ENCODE data around the gene SCUBE2. TPM values are rescaled to one million over a fixed set of nuclear protein-coding genes. Genes with fewer than 3 reads are reported as not detected.

Gene SCUBE2
- total and polyA plus RNA-seq, 4 donors: 0.14 to 1.4 (median 0.42) TPM; not detected in 1

DNA sequence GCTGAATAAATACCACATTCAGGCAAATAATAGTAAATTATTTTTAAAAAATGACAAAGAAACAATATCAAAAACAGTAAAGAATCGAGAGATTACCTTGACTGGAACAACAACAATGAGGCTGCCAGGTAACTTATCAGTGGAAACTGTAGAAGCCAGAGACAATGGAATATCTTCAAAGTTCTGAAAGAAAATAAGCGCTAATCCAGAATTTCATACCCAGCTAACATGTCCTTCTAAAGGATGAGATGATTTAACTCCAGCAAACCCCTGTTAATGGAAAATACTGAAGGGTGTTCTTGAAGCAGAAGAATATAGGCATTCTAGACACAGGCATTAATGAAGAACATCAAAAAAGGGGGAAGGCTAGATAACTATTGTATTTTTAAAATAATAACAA, 20.7 kb upstream of the SCUBE2 start:
- no peak overlapping the region for H3K9ac ChIP-seq (ENCODE audit: low read depth in 1 of 2, low read length in 2 of 2)
- no peak for TF ChIP-seq EGR1 (IDR thresholded peaks at IDR 0.05; ENCODE audit: low read depth in 2 of 2)
- TF ChIP-seq FOXA2 (IDR thresholded peaks at IDR 0.05): no peak
- TF ChIP-seq, protein P1, sequence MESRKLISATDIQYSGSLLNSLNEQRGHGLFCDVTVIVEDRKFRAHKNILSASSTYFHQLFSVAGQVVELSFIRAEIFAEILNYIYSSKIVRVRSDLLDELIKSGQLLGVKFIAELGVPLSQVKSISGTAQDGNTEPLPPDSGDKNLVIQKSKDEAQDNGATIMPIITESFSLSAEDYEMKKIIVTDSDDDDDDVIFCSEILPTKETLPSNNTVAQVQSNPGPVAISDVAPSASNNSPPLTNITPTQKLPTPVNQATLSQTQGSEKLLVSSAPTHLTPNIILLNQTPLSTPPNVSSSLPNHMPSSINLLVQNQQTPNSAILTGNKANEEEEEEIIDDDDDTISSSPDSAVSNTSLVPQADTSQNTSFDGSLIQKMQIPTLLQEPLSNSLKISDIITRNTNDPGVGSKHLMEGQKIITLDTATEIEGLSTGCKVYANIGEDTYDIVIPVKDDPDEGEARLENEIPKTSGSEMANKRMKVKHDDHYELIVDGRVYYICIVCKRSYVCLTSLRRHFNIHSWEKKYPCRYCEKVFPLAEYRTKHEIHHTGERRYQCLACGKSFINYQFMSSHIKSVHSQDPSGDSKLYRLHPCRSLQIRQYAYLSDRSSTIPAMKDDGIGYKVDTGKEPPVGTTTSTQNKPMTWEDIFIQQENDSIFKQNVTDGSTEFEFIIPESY (IDR thresholded peaks at IDR 0.05): no peak
- no peak for TF ChIP-seq RXRA (IDR thresholded peaks at IDR 0.05)
- no peak for TF ChIP-seq YY1 (IDR thresholded peaks at IDR 0.05)
- TF ChIP-seq, protein P2, sequence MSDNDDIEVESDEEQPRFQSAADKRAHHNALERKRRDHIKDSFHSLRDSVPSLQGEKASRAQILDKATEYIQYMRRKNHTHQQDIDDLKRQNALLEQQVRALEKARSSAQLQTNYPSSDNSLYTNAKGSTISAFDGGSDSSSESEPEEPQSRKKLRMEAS (IDR thresholded peaks at IDR 0.05): no peak
- TF ChIP-seq HNF4G (IDR thresholded peaks at IDR 0.05): no peak
- TF ChIP-seq, protein P3, sequence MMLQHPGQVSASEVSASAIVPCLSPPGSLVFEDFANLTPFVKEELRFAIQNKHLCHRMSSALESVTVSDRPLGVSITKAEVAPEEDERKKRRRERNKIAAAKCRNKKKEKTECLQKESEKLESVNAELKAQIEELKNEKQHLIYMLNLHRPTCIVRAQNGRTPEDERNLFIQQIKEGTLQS (IDR thresholded peaks at IDR 0.05): no peak
- TF ChIP-seq RAD21 (IDR thresholded peaks at IDR 0.05): no peak
- TF ChIP-seq, protein P4, sequence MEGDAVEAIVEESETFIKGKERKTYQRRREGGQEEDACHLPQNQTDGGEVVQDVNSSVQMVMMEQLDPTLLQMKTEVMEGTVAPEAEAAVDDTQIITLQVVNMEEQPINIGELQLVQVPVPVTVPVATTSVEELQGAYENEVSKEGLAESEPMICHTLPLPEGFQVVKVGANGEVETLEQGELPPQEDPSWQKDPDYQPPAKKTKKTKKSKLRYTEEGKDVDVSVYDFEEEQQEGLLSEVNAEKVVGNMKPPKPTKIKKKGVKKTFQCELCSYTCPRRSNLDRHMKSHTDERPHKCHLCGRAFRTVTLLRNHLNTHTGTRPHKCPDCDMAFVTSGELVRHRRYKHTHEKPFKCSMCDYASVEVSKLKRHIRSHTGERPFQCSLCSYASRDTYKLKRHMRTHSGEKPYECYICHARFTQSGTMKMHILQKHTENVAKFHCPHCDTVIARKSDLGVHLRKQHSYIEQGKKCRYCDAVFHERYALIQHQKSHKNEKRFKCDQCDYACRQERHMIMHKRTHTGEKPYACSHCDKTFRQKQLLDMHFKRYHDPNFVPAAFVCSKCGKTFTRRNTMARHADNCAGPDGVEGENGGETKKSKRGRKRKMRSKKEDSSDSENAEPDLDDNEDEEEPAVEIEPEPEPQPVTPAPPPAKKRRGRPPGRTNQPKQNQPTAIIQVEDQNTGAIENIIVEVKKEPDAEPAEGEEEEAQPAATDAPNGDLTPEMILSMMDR (IDR thresholded peaks at IDR 0.05; ENCODE audit: low read depth, low read length, missing input control): no peak
- no peak for TF ChIP-seq HNF4A (conservative IDR thresholded peaks at IDR 0.05)
- no peak for TF ChIP-seq JUND (IDR thresholded peaks at IDR 0.05)
- TF ChIP-seq NR2F2 (IDR thresholded peaks at IDR 0.05): no peak
- no peak for TF ChIP-seq FOXA1 (IDR thresholded peaks at IDR 0.05)
- TF ChIP-seq TAF1 (conservative IDR thresholded peaks at IDR 0.05): no peak
- no peak for TF ChIP-seq GABPA (IDR thresholded peaks at IDR 0.05 in 1 of 2, conservative IDR thresholded peaks at IDR 0.05 in 1 of 2)
- no peak for TF ChIP-seq SP1 (IDR thresholded peaks at IDR 0.05)
- TF ChIP-seq, protein P5, sequence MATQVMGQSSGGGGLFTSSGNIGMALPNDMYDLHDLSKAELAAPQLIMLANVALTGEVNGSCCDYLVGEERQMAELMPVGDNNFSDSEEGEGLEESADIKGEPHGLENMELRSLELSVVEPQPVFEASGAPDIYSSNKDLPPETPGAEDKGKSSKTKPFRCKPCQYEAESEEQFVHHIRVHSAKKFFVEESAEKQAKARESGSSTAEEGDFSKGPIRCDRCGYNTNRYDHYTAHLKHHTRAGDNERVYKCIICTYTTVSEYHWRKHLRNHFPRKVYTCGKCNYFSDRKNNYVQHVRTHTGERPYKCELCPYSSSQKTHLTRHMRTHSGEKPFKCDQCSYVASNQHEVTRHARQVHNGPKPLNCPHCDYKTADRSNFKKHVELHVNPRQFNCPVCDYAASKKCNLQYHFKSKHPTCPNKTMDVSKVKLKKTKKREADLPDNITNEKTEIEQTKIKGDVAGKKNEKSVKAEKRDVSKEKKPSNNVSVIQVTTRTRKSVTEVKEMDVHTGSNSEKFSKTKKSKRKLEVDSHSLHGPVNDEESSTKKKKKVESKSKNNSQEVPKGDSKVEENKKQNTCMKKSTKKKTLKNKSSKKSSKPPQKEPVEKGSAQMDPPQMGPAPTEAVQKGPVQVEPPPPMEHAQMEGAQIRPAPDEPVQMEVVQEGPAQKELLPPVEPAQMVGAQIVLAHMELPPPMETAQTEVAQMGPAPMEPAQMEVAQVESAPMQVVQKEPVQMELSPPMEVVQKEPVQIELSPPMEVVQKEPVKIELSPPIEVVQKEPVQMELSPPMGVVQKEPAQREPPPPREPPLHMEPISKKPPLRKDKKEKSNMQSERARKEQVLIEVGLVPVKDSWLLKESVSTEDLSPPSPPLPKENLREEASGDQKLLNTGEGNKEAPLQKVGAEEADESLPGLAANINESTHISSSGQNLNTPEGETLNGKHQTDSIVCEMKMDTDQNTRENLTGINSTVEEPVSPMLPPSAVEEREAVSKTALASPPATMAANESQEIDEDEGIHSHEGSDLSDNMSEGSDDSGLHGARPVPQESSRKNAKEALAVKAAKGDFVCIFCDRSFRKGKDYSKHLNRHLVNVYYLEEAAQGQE (IDR thresholded peaks at IDR 0.05): no peak
- 96% methylated on average over 2 of the region's 2 CpGs for WGBS

More for the DNA sequence above, 20.7 kb upstream of the SCUBE2 start:
- Histone ChIP-seq H3K9me3 (ENCODE audit: control insufficient read depth in 4 of 4, low read length in 3 of 4) (peaks cover 0 to 20% (median 3%) of the 10 kb centered on the region in 4 donors), H3K27me3 (ENCODE audit: control insufficient read depth in 4 of 4, insufficient read depth in 4 of 4, low read length in 3 of 4) (no peaks in the 10 kb centered on the region), H3K4me3 (ENCODE audit: low read depth in 1 of 3, low read length in 3 of 3) (no peak overlapping the region), H3K27ac (ENCODE audit: low read depth in 1 of 2, low read length in 2 of 2) (no peak overlapping the region), H3K36me3 (ENCODE audit: control insufficient read depth in 4 of 4, insufficient read depth in 3 of 4, low read depth in 1 of 4, low read length in 3 of 4) (no peaks in the 10 kb centered on the region), H3K4me1 (ENCODE audit: control insufficient read depth in 4 of 4, insufficient read depth in 4 of 4, low read length in 3 of 4) (no peaks in the 10 kb centered on the region)
- no peak for DNase-seq (ENCODE audit: low spot score)
